ENCODE results near the gene AIF1L. TPM values are rescaled to one million over a fixed set of nuclear protein-coding genes. Genes with fewer than 3 reads are reported as not detected.

Gene AIF1L
- 10 to 100 TPM in 1 of 2 donors, 1 to 10 TPM in 1; 4.9 to 11.5 TPM for total RNA-seq

DNA sequence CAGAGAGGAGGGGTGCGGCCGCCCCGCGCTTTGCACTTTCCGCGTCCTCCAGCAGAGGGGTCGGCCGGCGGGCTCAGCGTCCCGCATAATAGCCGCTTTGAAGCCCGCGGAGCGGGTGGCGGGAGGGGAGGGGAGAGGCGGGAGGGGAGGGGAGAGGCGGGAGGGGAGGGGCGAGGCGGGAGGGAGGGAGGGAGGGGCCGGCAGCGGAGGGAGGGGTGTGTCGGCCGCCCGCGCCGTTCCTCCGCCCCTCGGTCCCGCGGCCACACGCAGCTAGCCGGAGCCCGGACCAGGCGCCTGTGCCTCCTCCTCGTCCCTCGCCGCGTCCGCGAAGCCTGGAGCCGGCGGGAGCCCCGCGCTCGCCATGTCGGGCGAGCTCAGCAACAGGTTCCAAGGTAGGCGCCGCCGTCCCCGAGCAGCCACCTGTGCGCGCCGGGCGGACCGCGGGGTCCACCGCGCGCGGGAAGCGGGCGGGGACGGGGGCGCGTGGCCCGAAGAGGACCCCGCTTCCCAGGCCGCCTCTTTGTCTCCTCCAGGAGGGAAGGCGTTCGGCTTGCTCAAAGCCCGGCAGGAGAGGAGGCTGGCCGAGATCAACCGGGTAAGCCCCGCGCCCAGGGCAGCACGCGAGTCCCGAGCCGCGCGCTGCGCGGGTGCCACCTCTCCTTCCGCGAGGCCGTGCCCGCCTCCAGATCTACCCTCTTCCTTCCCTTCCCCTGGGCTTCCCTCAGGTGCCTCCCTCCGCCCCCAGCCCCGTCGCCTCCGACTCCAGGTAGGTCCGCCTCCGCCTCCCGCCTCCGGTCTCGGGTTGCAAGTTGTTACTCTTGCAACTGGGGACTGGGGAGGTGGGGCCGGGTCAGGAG, at the start of gene AIF1L:
AIF1L (plus strand) TSS at position 263 of the 857 bp plus-strand sequence; CDS start at position 362, 99 bp downstream.
- Histone ChIP-seq H3K4me1 (peaks cover 17% of the 10 kb centered on the region), H3K9me3 (no peaks in the 10 kb centered on the region), H3K4me3 (peak within 1 kb of the TSS; percentile 23 to 60), H3K27me3 (no peaks in the 10 kb centered on the region), H3K36me3 (replicated peaks in 1 of 2; ENCODE audit: insufficient read depth in 1 of 2, low read depth in 2 of 2) (no peaks in the 10 kb centered on the region), H3K27ac (peak within 1 kb of the TSS in 1 of 4 donors; percentile 52)
- ATAC-seq (peak; percentile 25), DNase-seq (peak; percentile 29 to 64 (median 56))
- TF ChIP-seq, protein P1, sequence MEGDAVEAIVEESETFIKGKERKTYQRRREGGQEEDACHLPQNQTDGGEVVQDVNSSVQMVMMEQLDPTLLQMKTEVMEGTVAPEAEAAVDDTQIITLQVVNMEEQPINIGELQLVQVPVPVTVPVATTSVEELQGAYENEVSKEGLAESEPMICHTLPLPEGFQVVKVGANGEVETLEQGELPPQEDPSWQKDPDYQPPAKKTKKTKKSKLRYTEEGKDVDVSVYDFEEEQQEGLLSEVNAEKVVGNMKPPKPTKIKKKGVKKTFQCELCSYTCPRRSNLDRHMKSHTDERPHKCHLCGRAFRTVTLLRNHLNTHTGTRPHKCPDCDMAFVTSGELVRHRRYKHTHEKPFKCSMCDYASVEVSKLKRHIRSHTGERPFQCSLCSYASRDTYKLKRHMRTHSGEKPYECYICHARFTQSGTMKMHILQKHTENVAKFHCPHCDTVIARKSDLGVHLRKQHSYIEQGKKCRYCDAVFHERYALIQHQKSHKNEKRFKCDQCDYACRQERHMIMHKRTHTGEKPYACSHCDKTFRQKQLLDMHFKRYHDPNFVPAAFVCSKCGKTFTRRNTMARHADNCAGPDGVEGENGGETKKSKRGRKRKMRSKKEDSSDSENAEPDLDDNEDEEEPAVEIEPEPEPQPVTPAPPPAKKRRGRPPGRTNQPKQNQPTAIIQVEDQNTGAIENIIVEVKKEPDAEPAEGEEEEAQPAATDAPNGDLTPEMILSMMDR (IDR thresholded peaks at IDR 0.05), result peak in 1 of 7 experiments; percentile 12
- TF ChIP-seq POLR2A (IDR thresholded peaks at IDR 0.05), result no peak
- 0 to 1% methylated on average over 10 to 77 of the region's 99 CpGs for WGBS, 2 donors
- intact Hi-C loops (cut with DNase I), result no loop called here

DNA sequence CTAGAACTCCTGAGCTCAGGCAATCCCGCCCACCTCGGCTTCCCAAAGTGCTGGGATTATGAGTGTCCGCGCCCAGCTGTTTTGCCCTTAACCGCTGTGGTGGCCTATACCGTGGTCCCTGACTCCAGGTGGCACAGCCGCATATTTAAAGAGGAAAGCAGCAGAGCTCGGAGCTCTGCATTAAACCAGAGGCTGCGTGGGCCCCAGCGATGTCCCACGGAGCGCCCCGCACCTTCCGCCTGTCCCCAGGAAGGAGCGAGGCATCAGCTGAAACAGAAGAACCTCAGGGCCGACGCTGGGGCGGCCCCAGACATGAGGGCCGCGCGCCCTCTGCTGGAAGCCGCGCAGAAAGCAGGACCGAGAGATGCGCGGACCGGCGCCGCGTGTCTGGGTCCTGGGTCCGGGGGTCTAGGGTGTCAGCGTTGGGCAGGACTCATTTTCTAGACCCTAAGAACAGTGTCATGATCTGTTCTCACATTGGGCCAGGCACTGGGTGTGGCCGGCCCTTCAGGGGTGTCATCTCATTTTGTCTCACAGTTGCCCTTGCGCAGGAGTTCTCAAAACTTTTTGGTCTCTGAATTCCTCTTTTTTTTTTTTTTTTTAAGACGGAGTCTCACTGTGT, 49.6 kb upstream of the AIF1L start:
- TF ChIP-seq, protein P1 (IDR thresholded peaks at IDR 0.05), result peak; percentile 69 to 86 (median 75)
- TF ChIP-seq POLR2A (IDR thresholded peaks at IDR 0.05), result no peak
- Histone ChIP-seq H3K4me1 (peaks cover 4% of the 10 kb centered on the region), H3K4me3 (no peak overlapping the region), H3K9me3 (no peaks in the 10 kb centered on the region), H3K27me3 (no peaks in the 10 kb centered on the region), H3K36me3 (replicated peaks in 1 of 2; ENCODE audit: insufficient read depth in 1 of 2, low read depth in 2 of 2) (no peaks in the 10 kb centered on the region), H3K27ac (no peak overlapping the region)
- 12 to 20% methylated on average over 5 to 30 of the region's 35 CpGs for WGBS, 2 donors
- peak; percentile 65 to 76 (median 67) for DNase-seq
- peak; percentile 78 for ATAC-seq
- intact Hi-C loops (cut with DNase I), result loop anchor here (10.0 kb wide), 1 partner anchor 342 kb away; no protein-coding TSS in a partner anchor

DNA sequence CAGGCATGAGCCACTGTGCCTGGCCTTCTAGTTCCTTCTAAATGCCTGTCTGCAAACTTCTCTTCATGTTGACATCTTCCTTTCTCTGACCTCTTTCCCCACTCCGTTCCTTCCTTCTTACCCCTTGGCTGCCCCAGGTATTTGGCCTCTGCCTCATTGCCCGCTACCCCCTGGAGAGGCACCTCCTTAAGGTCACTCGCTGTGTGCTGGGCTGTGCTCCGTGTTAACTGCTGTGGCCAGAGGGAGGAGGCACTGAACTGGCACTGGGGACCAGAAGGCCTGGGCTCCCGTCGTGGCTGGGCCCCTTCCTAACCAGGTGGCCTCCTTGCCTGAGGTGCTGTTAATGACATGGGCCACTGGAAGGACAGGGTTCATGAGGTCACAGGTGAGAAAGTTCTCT, 48.0 kb upstream of the AIF1L start:
- peaks cover 4% of the 10 kb centered on the region for H3K4me1 ChIP-seq
- no peaks in the 10 kb centered on the region for H3K9me3 ChIP-seq
- H3K36me3 ChIP-seq (replicated peaks in 1 of 2; ENCODE audit: insufficient read depth in 1 of 2, low read depth in 2 of 2), result no peaks in the 10 kb centered on the region
- H3K27me3 ChIP-seq, result no peaks in the 10 kb centered on the region
- ATAC-seq, result no peak
- intact Hi-C loops (cut with DNase I), result loop anchor here (10.0 kb wide), 1 partner anchor 344 kb away; no protein-coding TSS in a partner anchor
- no peak for DNase-seq
- WGBS, 2 donors, result 60 to 90% methylated on average over 2 to 6 of the region's 6 CpGs
- no peak overlapping the region for H3K27ac ChIP-seq
- TF ChIP-seq, protein P1 (IDR thresholded peaks at IDR 0.05), result no peak
- TF ChIP-seq POLR2A (IDR thresholded peaks at IDR 0.05), result no peak
- no peak overlapping the region for H3K4me3 ChIP-seq

DNA sequence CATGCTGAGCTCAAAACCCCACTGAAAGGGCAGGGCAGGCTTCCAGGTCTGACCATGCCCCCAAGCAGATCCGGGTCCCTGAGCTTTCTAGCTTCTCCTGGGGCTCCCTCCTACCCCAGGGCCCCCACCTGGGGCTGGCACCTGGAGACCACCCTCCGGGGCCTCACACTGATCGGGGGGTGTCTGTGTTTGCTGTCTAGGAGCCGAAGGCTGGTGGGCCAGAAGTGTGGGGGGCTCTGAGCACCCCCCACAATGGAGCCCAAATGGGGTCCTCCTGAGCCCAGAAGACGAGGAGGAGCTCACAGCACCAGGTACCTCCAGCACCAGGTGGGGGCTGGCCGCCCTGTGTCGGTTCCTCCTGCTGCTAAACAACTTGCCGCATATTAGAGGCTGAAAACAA, 47.5 kb upstream of the AIF1L start:
- DNase-seq (no peak), ATAC-seq (no peak)
- Histone ChIP-seq H3K9me3 (no peaks in the 10 kb centered on the region), H3K4me3 (no peak overlapping the region), H3K4me1 (peaks cover 4% of the 10 kb centered on the region), H3K27ac (no peak overlapping the region), H3K27me3 (no peaks in the 10 kb centered on the region), H3K36me3 (replicated peaks in 1 of 2; ENCODE audit: insufficient read depth in 1 of 2, low read depth in 2 of 2) (no peaks in the 10 kb centered on the region)
- TF ChIP-seq, protein P1 (IDR thresholded peaks at IDR 0.05), result no peak
- no peak for TF ChIP-seq POLR2A (IDR thresholded peaks at IDR 0.05)
- intact Hi-C loops (cut with DNase I), result loop anchor here (10.0 kb wide), 1 partner anchor 344 kb away; no protein-coding TSS in a partner anchor
- WGBS, 2 donors, result 87 to 96% methylated on average over 3 to 8 of the region's 8 CpGs
